Measurements from ENCODE around the gene INAFM2. TPM values are rescaled to one million over a fixed set of nuclear protein-coding genes. Genes with fewer than 3 reads are reported as not detected.

Gene INAFM2
- total and polyA plus RNA-seq, 2 donors (not counting 3 experiments of a cell fraction or from before 2014, with no cell fraction given) = 10.4 to 24.1 TPM

- TF ChIP-seq, protein P1, sequence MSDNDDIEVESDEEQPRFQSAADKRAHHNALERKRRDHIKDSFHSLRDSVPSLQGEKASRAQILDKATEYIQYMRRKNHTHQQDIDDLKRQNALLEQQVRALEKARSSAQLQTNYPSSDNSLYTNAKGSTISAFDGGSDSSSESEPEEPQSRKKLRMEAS (IDR thresholded peaks at IDR 0.05; ENCODE audit: insufficient read depth, insufficient read length) = no peak
- TF ChIP-seq POLR2A (IDR thresholded peaks at IDR 0.05; ENCODE audit: low read depth, low read length) (no peak), EZH2 (IDR thresholded peaks at IDR 0.05; ENCODE audit: borderline replicate concordance, low read depth, low read length, severe bottlenecking) (no peak), MYC (IDR thresholded peaks at IDR 0.05; ENCODE audit: low read depth, low read length) (no peak), JUN (IDR thresholded peaks at IDR 0.05; ENCODE audit: borderline replicate concordance, insufficient read depth, insufficient read length, low read depth) (no peak), POLR2AphosphoS5 (IDR thresholded peaks at IDR 0.05; ENCODE audit: insufficient read depth, low read depth, low read length) (no peak), GATA2 (IDR thresholded peaks at IDR 0.05; ENCODE audit: insufficient read depth, insufficient read length, low read depth, low read length) (no peak), FOS (IDR thresholded peaks at IDR 0.05; ENCODE audit: borderline replicate concordance, insufficient read depth, low read length) (no peak)
- peaks cover 6 to 9% of the 10 kb centered on the region in 2 experiments for H3K27me3 ChIP-seq (ENCODE audit: control insufficient read depth in 2 of 2, insufficient read depth in 2 of 2, low read length in 2 of 2)
- H3K9ac ChIP-seq (replicated peaks; ENCODE audit: extremely low read depth, insufficient read depth, low read length) = no peak overlapping the region
- H3K9me3 ChIP-seq (replicated peaks; ENCODE audit: control insufficient read depth, insufficient read depth, low read length) = no peaks in the 10 kb centered on the region
- no peaks in the 10 kb centered on the region for H3K9me1 ChIP-seq (replicated peaks; ENCODE audit: control insufficient read depth, extremely low read depth, insufficient read depth, low read length)
- no peaks in the 10 kb centered on the region for H3K36me3 ChIP-seq (ENCODE audit: control insufficient read depth in 2 of 2, extremely low read depth in 1 of 2, insufficient read depth in 2 of 2, low read length in 2 of 2)
- H3K4me1 ChIP-seq (ENCODE audit: control insufficient read depth, extremely low read depth, insufficient read depth, low read length) = peaks cover 8% of the 10 kb centered on the region
- ChIA-PET CTCF (interaction anchor here (1.1 to 6.4 kb wide), 5 partner anchors 10 to 49 kb away, joined by 3 to 82 read pairs (median 4); no protein-coding TSS in a partner anchor), POLR2A (no interaction called here)
- no peak for FAIRE-seq
- H3K79me2 ChIP-seq (ENCODE audit: control insufficient read depth, insufficient read depth, low read length) = no peaks in the 10 kb centered on the region
- peak overlapping the region; percentile 46 for H3K4me2 ChIP-seq (ENCODE audit: insufficient read depth, low read length)
- H3K4me3 ChIP-seq (replicated peaks in 1 of 3; ENCODE audit: insufficient read depth in 1 of 3, low read depth in 1 of 3, low read length in 3 of 3) = peak overlapping the region in 2 of 3 experiments; percentile 13 to 26
- no peak overlapping the region for H3K27ac ChIP-seq (ENCODE audit: insufficient read depth, low read depth, low read length)
- no peaks in the 10 kb centered on the region for H4K20me1 ChIP-seq (replicated peaks; ENCODE audit: control insufficient read depth, extremely low read depth, insufficient read depth, low read length)
- no peak for DNase-seq (ENCODE audit: low read depth, low spot score)
- H2AFZ ChIP-seq (ENCODE audit: low read depth, low read length) = peak overlapping the region; percentile 18
- dilution Hi-C loops (cut with MboI; ENCODE audit: extremely low pct_ligation_motif_present, low sequenced_read_pairs) = no loop called here
- no TSS peak for BruUV-seq (replicated peaks)
- intact Hi-C loops (cut with micrococcal nuclease) = loop anchor here (1.0 kb wide), 2 partner anchors 10 to 35 kb away; partner anchors contain the start of gene INAFM2
Measured at GRCh38 chr15:40358471-40359353, 35.2 kb downstream of the INAFM2 start.
